ENCODE data around the gene PSMC2. TPM values are rescaled to one million over a fixed set of nuclear protein-coding genes. Genes with fewer than 3 reads are reported as not detected.

The PSMC2 gene
- total and polyA plus RNA-seq, 11 donors: 87.7 to 214 (median 123) TPM

DNA sequence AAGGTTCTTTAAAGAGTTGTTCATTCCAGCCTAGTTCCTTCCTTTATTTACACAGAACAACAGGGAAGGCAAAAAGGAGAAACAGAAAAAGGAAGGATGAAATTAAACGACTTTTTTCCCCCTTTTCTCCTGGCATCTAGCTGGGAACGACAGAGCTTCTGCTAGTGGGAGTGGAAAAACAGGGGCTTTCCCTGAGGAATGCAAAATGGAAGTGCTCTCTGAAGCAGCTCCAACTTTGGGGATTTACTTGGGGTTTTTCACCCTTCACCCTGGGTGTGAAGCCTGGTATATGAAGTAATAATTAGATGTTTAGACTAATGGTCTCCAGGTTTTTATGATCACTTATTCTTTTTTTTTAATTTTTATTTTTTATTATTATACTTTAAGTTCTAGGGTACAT lies 46.0 kb upstream of the PSMC2 start:
- DNase-seq: no peak
- H3K27ac ChIP-seq: no peak overlapping the region
- 53 to 66% (median 62%) methylated on average over 2 of the region's 2 CpGs for WGBS, 4 donors
- peaks cover 4 to 24% (median 17%) of the 10 kb centered on the region in 12 donors for H3K4me1 ChIP-seq
- H3K27me3 ChIP-seq: no peaks in the 10 kb centered on the region
- intact Hi-C loops (cut with DNase I): loop anchor here in 2 of 10 donors (10.0 kb wide), 2 partner anchors 53 to 63 kb away; no protein-coding TSS in a partner anchor
- ATAC-seq: no peak
- TF ChIP-seq, protein P1, sequence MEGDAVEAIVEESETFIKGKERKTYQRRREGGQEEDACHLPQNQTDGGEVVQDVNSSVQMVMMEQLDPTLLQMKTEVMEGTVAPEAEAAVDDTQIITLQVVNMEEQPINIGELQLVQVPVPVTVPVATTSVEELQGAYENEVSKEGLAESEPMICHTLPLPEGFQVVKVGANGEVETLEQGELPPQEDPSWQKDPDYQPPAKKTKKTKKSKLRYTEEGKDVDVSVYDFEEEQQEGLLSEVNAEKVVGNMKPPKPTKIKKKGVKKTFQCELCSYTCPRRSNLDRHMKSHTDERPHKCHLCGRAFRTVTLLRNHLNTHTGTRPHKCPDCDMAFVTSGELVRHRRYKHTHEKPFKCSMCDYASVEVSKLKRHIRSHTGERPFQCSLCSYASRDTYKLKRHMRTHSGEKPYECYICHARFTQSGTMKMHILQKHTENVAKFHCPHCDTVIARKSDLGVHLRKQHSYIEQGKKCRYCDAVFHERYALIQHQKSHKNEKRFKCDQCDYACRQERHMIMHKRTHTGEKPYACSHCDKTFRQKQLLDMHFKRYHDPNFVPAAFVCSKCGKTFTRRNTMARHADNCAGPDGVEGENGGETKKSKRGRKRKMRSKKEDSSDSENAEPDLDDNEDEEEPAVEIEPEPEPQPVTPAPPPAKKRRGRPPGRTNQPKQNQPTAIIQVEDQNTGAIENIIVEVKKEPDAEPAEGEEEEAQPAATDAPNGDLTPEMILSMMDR (IDR thresholded peaks at IDR 0.05): no peak
- TF ChIP-seq POLR2A (IDR thresholded peaks at IDR 0.05): no peak
- no peaks in the 10 kb centered on the region for H3K9me3 ChIP-seq
- H3K4me3 ChIP-seq: no peak overlapping the region
- peaks cover 0 to 80% (median 77%) of the 10 kb centered on the region in 9 donors for H3K36me3 ChIP-seq

DNA sequence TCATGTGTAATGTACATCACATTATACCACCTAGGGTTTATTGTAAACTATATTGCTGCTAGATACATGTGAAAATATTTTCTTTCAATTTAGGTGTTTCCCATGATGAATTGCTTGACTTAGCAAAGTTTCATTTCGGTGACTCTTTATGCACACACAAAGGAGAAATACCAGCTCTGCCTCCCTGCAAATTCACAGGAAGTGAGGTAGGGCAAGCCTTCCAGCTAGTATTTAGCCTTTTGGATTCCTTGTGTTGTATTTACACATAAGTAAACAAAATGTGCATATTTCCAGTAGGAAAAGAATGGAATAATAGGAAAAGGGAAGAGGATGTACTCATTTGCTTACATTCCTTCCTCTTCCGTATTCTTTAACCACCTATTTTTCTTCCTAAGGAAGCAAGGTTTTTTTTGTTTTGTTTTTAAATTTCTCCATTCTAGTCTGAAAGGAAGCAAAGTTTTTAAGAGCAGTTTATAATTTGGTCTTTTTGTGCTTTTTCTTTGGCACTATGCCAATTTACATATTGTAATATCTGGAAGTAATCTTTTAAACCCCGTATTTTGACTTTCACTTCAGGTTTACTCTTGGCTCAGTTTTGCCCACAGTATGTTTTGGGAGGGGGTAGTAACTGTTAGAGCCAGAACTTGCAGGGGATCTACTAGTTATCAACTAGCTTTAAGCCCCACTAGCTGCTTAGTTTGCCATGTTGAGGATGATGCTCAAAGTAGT lies 39.8 kb upstream of the PSMC2 start:
- H3K4me1 ChIP-seq: peaks cover 0 to 7% (median 0%) of the 10 kb centered on the region in 12 donors
- intact Hi-C loops (cut with DNase I): loop anchor here in 2 of 10 donors (10.0 kb wide), 2 partner anchors 47 to 57 kb away; no protein-coding TSS in a partner anchor
- H3K27me3 ChIP-seq: no peaks in the 10 kb centered on the region
- 70 to 76% (median 72%) methylated on average over 3 of the region's 3 CpGs for WGBS, 4 donors
- H3K9me3 ChIP-seq: no peaks in the 10 kb centered on the region
- ATAC-seq: no peak
- peaks cover 0 to 100% (median 100%) of the 10 kb centered on the region in 9 donors for H3K36me3 ChIP-seq
- no peak overlapping the region for H3K27ac ChIP-seq
- no peak for DNase-seq
- TF ChIP-seq POLR2A (IDR thresholded peaks at IDR 0.05): no peak
- TF ChIP-seq, protein P1 (IDR thresholded peaks at IDR 0.05): no peak
- H3K4me3 ChIP-seq: no peak overlapping the region

DNA sequence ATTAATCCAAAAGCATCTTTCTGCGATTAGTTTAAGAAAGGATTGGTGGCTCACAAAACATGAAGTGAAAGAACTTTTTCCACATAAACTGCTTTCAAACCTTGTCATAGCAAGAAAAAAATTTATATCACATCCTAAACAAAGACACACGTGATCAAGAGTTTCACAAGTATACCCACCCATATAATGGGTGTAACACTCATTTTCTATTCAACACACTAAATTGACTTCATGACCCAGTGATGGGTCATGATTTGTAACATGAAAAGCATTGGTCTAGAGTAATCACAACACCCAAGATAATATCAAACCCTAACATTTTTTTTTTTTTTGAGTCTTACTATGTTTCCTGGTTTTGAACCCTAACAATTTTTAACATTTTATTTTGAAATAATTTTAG lies 32.6 kb upstream of the PSMC2 start:
- Histone ChIP-seq H3K27me3 (no peaks in the 10 kb centered on the region), H3K4me1 (peaks cover 0 to 6% (median 0%) of the 10 kb centered on the region in 12 donors), H3K9me3 (no peaks in the 10 kb centered on the region), H3K36me3 (peaks cover 0 to 100% (median 100%) of the 10 kb centered on the region in 9 donors), H3K27ac (no peak overlapping the region), H3K4me3 (no peak overlapping the region)
- no peak for TF ChIP-seq POLR2A (IDR thresholded peaks at IDR 0.05)
- TF ChIP-seq, protein P1 (IDR thresholded peaks at IDR 0.05): no peak
- WGBS, 4 donors: 87 to 91% (median 89%) methylated on average over 2 of the region's 2 CpGs
- intact Hi-C loops (cut with DNase I): loop anchor here in 1 of 10 donors (5.0 kb wide), 1 partner anchor 52 kb away; no protein-coding TSS in a partner anchor
- ATAC-seq: no peak
- DNase-seq: no peak

DNA sequence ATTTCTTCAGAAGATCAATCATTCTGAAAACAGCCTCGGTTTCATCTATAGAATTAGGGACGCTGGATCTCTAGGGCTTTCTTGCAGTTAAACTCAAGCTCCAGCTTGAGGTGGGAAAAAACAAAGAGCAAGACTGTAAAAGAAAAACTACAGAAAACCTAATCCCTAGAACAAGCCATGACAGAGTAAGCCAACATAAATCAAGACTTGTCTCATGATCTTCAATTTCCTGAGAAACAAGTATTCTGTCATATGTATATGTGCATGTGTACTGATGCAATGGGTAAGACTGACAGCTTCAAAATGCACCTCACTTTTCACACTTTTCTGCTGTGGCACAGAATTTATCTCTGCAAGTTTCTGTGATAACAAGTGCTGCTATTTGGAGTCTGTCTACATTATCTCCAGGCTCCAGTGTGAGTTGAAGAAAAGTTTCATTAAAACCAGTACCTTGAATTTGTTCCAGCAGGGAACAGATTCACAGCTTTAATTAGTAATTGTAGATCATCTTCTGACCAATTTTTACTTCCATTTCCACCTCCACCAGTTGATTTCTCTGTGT lies 31.0 kb upstream of the PSMC2 start:
- no peak for ATAC-seq
- peaks cover 0 to 100% (median 100%) of the 10 kb centered on the region in 9 donors for H3K36me3 ChIP-seq
- H3K4me3 ChIP-seq: no peak overlapping the region
- WGBS, 4 donors: 82 to 95% (median 92%) methylated on average over 2 of the region's 2 CpGs
- DNase-seq: no peak
- peaks cover 0 to 6% (median 0%) of the 10 kb centered on the region in 12 donors for H3K4me1 ChIP-seq
- no peaks in the 10 kb centered on the region for H3K27me3 ChIP-seq
- no peak overlapping the region for H3K27ac ChIP-seq
- no peak for TF ChIP-seq POLR2A (IDR thresholded peaks at IDR 0.05)
- TF ChIP-seq, protein P1 (IDR thresholded peaks at IDR 0.05): no peak
- intact Hi-C loops (cut with DNase I): no loop called here
- H3K9me3 ChIP-seq: no peaks in the 10 kb centered on the region

All from heart left ventricle (tissue), 16 donors.